HepG2 (cell line): ENCODE measurements around the gene CHCHD3. TPM values are rescaled to one million over a fixed set of nuclear protein-coding genes. Genes with fewer than 3 reads are reported as not detected.

Source experiments
- ATAC-seq: fragments of 200-7000 bp; cut with Tn5 transposase; 3 replicates; pipeline ENCODE4 v1.9.1; 2020; ENCODE audit warnings: mild to moderate bottlenecking, moderate library complexity
- BruUV-seq: library from RNA; stranded (reverse); fragments of 400-500 nt; replicated peaks from 2 replicates; lab custom pipeline; 2021; lab: Mats Ljungman, UMichigan
- CTCF ChIA-PET: fragments of 300-600 bp; formaldehyde crosslinking; extraction: SDS; loops from one replicate; lab custom pipeline; 2021; ENCODE audit warnings: low total read pairs, inconsistent platforms, low intra/inter-chr PET ratio; lab: Yijun Ruan, JAX
- POLR2A ChIA-PET: fragments of 350-600 bp; sonication (Branson Sonifier 250); formaldehyde crosslinking; loops from one replicate; lab custom pipeline; 2020; ENCODE audit warnings: antibody characterized with exemption, inconsistent platforms; lab: Yijun Ruan, JAX
- DNase-seq: peaks from one replicate; pipeline ENCODE4 v3.0.0-alpha.2; 2015; ENCODE audit warnings: low spot score
- FAIRE-seq: peaks from 3 replicates; lab custom pipeline; 2011; peaks lifted over from hg19 to GRCh38; lab: Jason Lieb, UNC
- H2AFZ ChIP-seq: one replicate; pipeline ENCODE4 v1.6.1; 2011; ENCODE audit warnings: low read length, inconsistent platforms
- H3K27ac ChIP-seq: fragments of 300-600 bp; 3 replicates; pipeline ENCODE4 v1.8.0; 2011; ENCODE audit warnings: mixed run types, mild to moderate bottlenecking, mixed read lengths, low read length, inconsistent platforms; ENCODE audit not compliant: insufficient read depth; ENCODE audit errors: extremely low read length
- H3K27me3 ChIP-seq, 2 experiments: fragments of 200-600 bp in 1 of 2; 2 replicates in 1 of 2; 3 replicates in 1 of 2; pipeline versions ENCODE4 v1.6.0 to v1.8.0; 2011; ENCODE audit warnings: low read length in 2 of 2, mild to moderate bottlenecking in 2 of 2, moderate library complexity in 2 of 2, inconsistent platforms in 1 of 2; ENCODE audit not compliant: insufficient read depth in 2 of 2, control insufficient read depth in 1 of 2
- H3K36me3 ChIP-seq, 2 experiments: fragments of 200-600 bp in 1 of 2; replicated peaks in 1 of 2; 2 replicates in 1 of 2; 3 replicates in 1 of 2; pipeline versions ENCODE4 v1.5.1 to v1.8.0; 2011; ENCODE audit warnings: low read length in 2 of 2, inconsistent platforms in 1 of 2; ENCODE audit not compliant: insufficient read depth in 2 of 2, control insufficient read depth in 1 of 2
- H3K4me1 ChIP-seq: 2 replicates; pipeline ENCODE4 v1.5.1; 2012; ENCODE audit warnings: low read length, inconsistent platforms; ENCODE audit not compliant: insufficient read depth
- H3K4me2 ChIP-seq: 2 replicates; pipeline ENCODE4 v1.6.0; 2011; ENCODE audit warnings: low read depth, low read length, inconsistent platforms
- H3K4me3 ChIP-seq, 3 experiments: fragments of 200-600 bp in 1 of 3; sonication (generic), shearing (Covaris generic) in 1 of 3; replicated peaks in 1 of 3; 2 replicates each; pipeline ENCODE4 v1.5.1; 2011 to 2016; ENCODE audit warnings: low read length in 3 of 3, inconsistent platforms in 2 of 3, low read depth in 2 of 3, mild to moderate bottlenecking in 2 of 3, control low read depth in 1 of 3, mixed read lengths in 1 of 3; ENCODE audit not compliant: insufficient read depth in 1 of 3
- H3K79me2 ChIP-seq: one replicate; pipeline ENCODE4 v1.6.1; 2011; ENCODE audit warnings: low read length, inconsistent platforms; ENCODE audit not compliant: insufficient read depth
- H3K9ac ChIP-seq: 2 replicates; pipeline ENCODE4 v1.6.0; 2011; ENCODE audit warnings: mild to moderate bottlenecking, low read depth, low read length, inconsistent platforms; ENCODE audit not compliant: insufficient read depth
- H3K9me3 ChIP-seq: 2 replicates; pipeline ENCODE4 v1.5.1; 2012; ENCODE audit warnings: mild to moderate bottlenecking, low read length
- H4K20me1 ChIP-seq: 2 replicates; pipeline ENCODE4 v1.6.0; 2011; ENCODE audit warnings: inconsistent platforms, mild to moderate bottlenecking, low read length, moderate library complexity; ENCODE audit not compliant: insufficient read depth
- ATF1 ChIP-seq: IDR thresholded peaks from 2 replicates; pipeline ENCODE4 v1.6.1; 2016; ENCODE audit warnings: mild to moderate bottlenecking, control low read depth
- CERS6 ChIP-seq: sonication (generic); formaldehyde crosslinking; IDR thresholded peaks from 2 replicates; pipeline ENCODE4 v1.5.0; 2020; ENCODE audit warnings: missing genetic modification reagents
- RFX1 ChIP-seq: fragments of 450-650 bp; IDR thresholded peaks from 2 replicates; pipeline ENCODE4 v1.6.1; 2017
- SMAD3 ChIP-seq: sonication (generic); formaldehyde crosslinking; IDR thresholded peaks from 2 replicates; pipeline ENCODE4 v1.4.0; 2020; ENCODE audit warnings: missing genetic modification reagents
- ZBTB33 ChIP-seq: sonication (generic); formaldehyde crosslinking; IDR thresholded peaks from 2 replicates; pipeline ENCODE4 v1.4.0; 2020; ENCODE audit warnings: missing genetic modification reagents
- ZBTB39 ChIP-seq: sonication (generic); formaldehyde crosslinking; IDR thresholded peaks from 2 replicates; pipeline ENCODE4 v1.5.0; 2020; ENCODE audit warnings: missing genetic modification reagents
- ZBTB7A ChIP-seq: sonication (generic); formaldehyde crosslinking; IDR thresholded peaks from 2 replicates; pipeline ENCODE4 v1.8.0; 2022; ENCODE audit warnings: mild to moderate bottlenecking, missing genetic modification reagents
- ZNF333 ChIP-seq: sonication (generic); formaldehyde crosslinking; IDR thresholded peaks from 2 replicates; pipeline ENCODE4 v1.4.0; 2020; ENCODE audit warnings: mild to moderate bottlenecking, missing genetic modification reagents, borderline replicate concordance
- ZNF639 ChIP-seq: conservative IDR thresholded peaks from 2 replicates; pipeline ENCODE4 v1.6.1; 2018; ENCODE audit warnings: missing genetic modification reagents
- ZNF691 ChIP-seq: sonication (generic); formaldehyde crosslinking; IDR thresholded peaks from 2 replicates; pipeline ENCODE4 v1.4.0; 2020; ENCODE audit warnings: missing genetic modification reagents, low read depth, mild to moderate bottlenecking, borderline replicate concordance
- ZNF737 ChIP-seq: sonication (generic); formaldehyde crosslinking; IDR thresholded peaks from 2 replicates; pipeline ENCODE4 v1.5.0; 2020; ENCODE audit warnings: missing genetic modification reagents, mild to moderate bottlenecking, borderline replicate concordance
- ZNF878 ChIP-seq: sonication (generic); formaldehyde crosslinking; IDR thresholded peaks from 2 replicates; pipeline ENCODE4 v1.8.1; 2023; ENCODE audit warnings: mild to moderate bottlenecking, missing genetic modification reagents, moderate library complexity
- WGBS: methylation state at CpG from one replicate; pipeline ENCODE4 v1.1.6; 2017; ENCODE audit warnings: low lambda C conversion rate; 5-methylcytosine and 5-hydroxymethylcytosine counted together
- in situ Hi-C: cut with HindIII; loops from 2 replicates; pipeline ENCODE4 v1.10.0; 2017; ENCODE audit warnings: low pct_unique_long_range_greater_than_20kb; ENCODE audit not compliant: extremely low pct_ligation_motif_present
- intact Hi-C: fragments of 100-400 bp; cut with micrococcal nuclease; formaldehyde crosslinking; loops from one replicate; pipeline ENCODE4 v1.10.0; 2022; ENCODE audit not compliant: unreplicated experiment
- polyA plus RNA-seq, 8 experiments: library from polyadenylated mRNA; depleted of rRNA in 3 of 8; stranded (reverse) in 7 of 8; unstranded in 1 of 8; fragments of >200 nt; fragmentation: Illumina TruSeq in 4 of 8; extraction: Trizol in 4 of 8; gene quantifications; 2 replicates each; pipeline versions ENCODE4 v1.2.1 to v1.2.3, GENCODE V29; 2011 to 2016; ENCODE audit warnings: low read depth in 4 of 8, missing spikeins in 1 of 8, mixed read lengths in 1 of 8; ENCODE audit not compliant: insufficient read depth in 1 of 8
- total RNA-seq, 5 experiments: library from RNA; depleted of rRNA; stranded (reverse); fragments of >200 nt; fragmentation: Illumina TruSeq; extraction: Trizol; gene quantifications; 2 replicates each; pipeline ENCODE4 v1.2.3, GENCODE V29; 2016; ENCODE audit warnings: low read depth in 1 of 5

Gene CHCHD3
- total and polyA plus RNA-seq, 2 of the 13 experiments (the other 11 are each of a cell fraction or from before 2014, with no cell fraction given): 32.7 to 86.8 TPM

GRCh38 chr7:132947011-132947410 is 134.9 kb downstream of the CHCHD3 start (continued):
- TF ChIP-seq CERS6 (no peak), SMAD3 (CRISPR knock-in tag) (no peak)

- Histone ChIP-seq H3K9ac (no peak overlapping the region), H3K4me3 (no peak overlapping the region), H2AFZ (no peak overlapping the region), H4K20me1 (no peaks in the 10 kb centered on the region; the same call in 1 of the 2 replicates), H3K4me2 (no peak overlapping the region), H3K27ac (no peak overlapping the region), H3K27me3 (no peaks in the 10 kb centered on the region), H3K79me2 (no peaks in the 10 kb centered on the region), H3K4me1 (no peaks in the 10 kb centered on the region), H3K9me3 (no peaks in the 10 kb centered on the region), H3K36me3 (peaks cover 0 to 3% of the 10 kb centered on the region in 2 experiments; a peak in 1 of 5 replicates)
- 99% methylated on average over 3 of the region's 3 CpGs for WGBS
- ChIA-PET CTCF (no interaction called here), POLR2A (no interaction called here)
- FAIRE-seq (no peak), ATAC-seq (no peak), DNase-seq (no peak)
- in situ Hi-C loops: no loop called here
- intact Hi-C loops: no loop called here
- no TSS peak for BruUV-seq
- TF ChIP-seq ZBTB39 (CRISPR knock-in tag) (no peak), ZNF737 (CRISPR knock-in tag) (no peak), RFX1 (no peak), ZNF691 (no peak), ZNF639 (CRISPR knock-in tag) (no peak), ATF1 (CRISPR knock-in tag) (no peak), ZNF878 (CRISPR knock-in tag) (no peak), ZBTB33 (CRISPR knock-in tag) (no peak), CERS6 (no peak), ZNF333 (CRISPR knock-in tag) (no peak), ZBTB7A (CRISPR knock-in tag) (no peak)
Measured at GRCh38 chr7:132944774-132945173, 137.1 kb downstream of the CHCHD3 start.
